ENCODE results near the gene STX16.

Gene STX16

DNA sequence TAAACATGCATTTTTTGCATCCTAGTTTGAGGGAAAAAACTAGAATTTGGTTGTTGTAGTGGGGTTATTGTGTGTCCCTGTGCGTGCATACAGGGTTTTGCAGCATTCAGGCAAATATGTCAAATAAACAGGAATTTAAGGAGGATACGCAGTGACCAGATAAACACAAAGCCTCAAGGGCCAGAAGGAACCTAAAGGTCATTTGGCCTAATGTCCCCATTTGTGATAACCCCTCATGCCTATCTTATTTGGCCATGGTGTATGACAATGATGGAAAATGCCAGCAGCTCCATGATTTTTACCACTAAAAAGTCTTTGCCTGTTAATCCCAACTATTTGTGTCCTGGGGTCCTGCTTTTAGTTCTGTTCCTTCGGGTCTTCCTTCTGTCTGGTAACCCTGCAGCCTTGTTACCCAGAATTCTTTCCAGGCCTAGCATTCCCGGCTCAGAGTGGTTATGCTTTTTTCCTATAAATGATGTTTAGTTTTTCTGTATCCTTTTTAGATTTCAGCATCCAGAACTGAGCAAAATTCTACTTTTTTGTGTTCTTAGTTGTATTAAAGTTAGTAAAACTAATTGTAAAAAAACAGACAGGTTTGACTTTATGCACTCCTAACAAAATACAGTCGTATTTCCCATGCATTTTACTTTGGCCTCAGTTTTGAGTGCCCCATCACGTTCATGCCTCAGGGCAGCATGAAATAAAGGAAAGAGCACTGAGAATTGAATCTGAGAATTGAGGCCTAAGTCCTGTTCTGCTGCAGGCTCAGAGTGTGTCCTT lies 4.4 kb downstream of the STX16 start:
- no peak for DNase-seq (ENCODE audit: low read depth)

DNA sequence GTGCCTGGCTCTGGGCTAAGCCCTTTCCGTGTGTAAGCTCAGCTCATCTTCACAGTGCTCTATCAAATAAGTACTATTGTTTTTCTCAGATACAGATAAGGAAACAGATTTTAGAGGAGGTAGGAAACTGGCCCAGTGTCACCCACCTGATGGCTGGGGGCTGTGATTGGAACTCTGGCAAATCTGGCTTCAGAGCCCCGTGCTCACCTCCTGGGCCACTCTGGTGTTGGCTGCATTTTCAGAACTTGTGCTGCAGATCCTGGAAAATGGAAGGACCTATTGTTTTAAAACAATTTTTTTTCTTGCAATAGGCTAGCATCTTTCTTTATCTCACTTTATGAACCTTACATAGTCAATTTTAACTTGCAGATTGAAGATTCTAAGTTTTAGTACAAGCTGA lies 5.7 kb downstream of the STX16 start:
- DNase-seq (ENCODE audit: low read depth): no peak

DNA sequence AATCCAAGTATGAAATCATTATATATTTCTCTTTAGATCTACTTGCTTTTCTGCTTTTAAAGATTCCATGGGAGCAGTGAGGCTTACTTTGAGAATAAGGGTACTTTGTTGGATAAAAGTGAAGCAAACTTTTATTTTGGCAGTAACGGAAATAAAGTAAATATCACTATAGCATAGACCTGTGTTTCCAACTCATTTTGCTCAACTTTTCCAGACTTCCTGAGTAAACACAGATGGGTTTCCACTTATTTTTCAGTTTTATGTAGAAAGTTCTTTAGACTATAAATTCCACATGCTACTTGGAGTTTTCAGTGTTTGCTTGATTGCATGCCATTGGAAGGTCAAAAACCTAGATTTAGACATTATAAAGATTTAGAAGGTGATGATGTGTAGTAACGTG lies 6.2 kb downstream of the STX16 start:
- no peak for DNase-seq (ENCODE audit: low read depth)

DNA sequence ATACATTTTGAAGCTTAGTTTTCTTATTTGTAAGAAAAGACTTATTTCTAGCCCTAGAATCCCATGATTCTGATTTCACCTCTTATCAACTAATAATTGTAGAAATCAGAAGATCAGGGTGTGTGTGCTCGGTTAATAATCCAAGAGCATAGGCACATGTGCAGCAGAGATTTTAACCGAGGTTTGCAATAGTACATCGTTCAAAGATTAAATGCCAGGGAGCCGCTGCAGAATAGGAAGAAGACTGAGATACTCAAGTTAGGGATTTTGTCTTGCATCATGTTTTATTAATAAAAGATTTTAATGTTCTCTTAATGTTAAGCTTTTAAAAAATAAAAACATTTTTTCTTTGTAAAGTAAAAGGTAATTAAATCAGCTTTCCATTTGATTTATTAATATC lies 6.9 kb downstream of the STX16 start:
- DNase-seq (ENCODE audit: low read depth): no peak

DNA sequence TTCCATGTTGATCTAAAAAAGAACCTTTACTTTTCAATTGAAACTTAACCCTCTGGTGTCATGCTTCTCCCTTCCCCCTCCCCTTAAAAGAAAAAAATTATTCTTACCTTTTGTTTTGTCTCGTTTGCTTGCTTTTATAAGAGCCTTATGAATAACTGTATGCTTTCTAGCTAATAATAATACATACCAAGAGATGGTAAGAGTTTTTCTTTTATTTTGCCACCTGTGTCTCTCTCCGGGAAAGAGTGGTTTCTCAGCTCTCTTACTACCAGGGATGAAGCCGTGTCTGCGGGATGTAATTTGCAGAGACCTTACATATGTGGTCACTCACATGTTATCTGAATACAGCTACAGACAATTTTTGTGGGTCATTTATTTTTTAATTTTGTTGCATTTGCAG lies 7.7 kb downstream of the STX16 start:
- DNase-seq (ENCODE audit: low read depth): no peak

DNA sequence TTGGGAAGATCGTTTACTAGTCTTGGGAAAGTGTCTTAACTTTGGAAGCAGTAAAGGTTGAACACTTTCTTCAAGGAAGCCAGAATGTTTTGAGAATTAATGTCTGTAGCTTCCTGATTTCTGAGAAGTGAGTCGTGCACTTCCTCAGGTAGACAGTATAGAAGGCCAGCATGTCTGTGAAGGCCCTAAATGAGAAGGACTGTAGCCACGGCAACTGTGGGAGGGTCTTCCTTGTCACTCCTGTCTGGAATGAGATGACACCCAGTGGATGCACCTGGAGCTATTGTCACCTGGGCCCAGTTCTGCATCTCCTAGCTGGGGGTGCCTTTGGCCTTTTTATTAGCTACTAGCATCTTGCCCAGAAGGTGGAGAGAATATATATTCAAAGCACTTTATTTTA lies 8.8 kb downstream of the STX16 start:
- no peak for DNase-seq (ENCODE audit: low read depth)

DNA sequence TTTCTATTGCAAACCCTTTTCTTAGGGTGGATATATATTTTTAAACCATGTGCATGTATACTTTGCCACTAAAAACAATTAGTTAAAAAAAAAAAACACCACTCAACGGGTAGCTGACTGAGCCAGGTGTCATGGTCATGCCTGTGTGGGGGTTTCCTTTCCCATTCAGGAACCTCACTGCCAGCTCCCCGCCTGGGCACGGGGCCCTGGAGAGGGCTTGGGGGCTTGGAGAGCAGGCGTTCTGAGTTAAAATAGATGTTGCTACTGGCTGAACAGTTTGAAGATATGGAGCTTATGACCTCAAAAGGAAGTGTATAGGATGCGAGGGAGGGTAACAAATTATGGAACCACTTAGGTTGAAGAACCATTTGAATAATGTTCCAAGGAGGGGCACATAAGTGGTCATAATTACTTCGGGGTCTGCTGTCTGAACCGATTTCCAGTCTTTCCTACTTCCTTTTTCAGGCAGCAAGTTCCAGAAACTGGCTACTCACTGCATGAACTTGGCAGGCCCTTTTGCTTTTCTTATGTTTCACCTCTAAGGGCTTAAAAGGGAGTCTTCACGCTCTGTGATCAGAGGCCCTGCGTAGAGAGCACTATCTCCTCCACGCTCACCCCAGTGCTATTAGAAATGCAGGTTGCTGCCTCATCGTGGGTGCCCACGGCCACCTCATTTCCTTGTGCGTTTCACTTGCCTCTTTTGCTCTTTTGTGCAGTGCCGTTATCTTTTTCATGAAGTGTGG lies 9.9 kb downstream of the STX16 start:
- DNase-seq (ENCODE audit: low read depth): no peak

DNA sequence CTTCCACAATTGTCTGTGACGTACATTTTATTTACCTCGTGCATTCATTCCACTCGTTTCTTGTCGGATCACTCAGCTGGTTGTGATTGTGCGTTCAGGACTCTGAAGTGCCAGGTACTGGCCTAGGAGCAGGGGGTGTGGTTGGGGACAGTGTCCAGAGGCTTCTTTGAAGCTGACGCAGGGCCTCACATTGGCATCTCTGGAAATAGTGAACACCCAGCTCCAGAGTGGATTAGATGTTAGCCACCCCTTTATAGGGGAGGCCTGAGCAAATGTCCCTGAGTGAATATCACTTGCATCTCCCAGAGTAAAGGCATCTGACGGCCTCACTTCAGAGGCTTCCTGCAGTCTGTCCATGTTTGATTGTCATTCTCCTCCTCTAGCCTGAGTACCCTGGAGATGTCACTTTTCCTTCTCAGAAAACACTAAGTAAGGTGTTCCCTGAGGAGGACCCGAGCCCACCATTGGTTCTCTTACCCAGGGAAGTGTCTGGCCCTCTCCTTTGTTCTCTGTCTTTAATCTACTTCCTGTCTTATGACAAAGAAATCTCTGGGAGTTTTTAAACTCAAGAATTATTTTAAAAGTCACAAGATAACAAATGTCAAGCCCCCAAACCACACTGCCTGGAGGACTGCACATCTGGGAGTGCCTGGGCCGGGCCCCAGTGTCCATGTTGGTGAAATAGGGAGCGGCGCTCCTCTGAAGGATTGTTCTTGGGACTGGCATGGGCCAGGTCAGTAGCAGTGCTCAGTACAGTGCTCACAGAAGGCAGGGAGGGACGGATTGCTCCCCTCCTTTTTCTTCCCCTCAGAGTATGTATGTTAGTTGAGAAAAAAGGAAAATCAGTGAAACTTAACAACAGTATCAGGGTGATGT lies 10.8 kb downstream of the STX16 start:
- no peak for DNase-seq (ENCODE audit: low read depth)

DNA sequence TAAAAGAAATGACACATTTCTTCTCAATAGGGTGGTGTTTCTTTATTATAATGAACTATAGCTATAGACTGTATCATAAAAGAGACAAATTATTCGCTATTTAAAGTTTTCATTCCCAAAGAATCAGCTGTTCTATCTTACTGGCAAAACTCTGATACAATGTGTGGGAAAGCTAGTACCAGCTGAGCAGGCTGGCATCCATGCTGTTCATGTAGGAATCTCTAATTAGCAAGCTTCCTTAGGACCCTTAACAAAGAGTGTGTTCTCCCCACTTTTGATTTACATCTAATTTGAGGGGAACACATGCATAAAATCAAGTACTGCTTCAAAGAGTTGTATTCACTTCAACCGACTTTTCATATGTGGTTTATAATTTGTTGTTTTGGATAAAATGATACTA lies 13.2 kb downstream of the STX16 start:
- DNase-seq (ENCODE audit: low read depth): no peak

DNA sequence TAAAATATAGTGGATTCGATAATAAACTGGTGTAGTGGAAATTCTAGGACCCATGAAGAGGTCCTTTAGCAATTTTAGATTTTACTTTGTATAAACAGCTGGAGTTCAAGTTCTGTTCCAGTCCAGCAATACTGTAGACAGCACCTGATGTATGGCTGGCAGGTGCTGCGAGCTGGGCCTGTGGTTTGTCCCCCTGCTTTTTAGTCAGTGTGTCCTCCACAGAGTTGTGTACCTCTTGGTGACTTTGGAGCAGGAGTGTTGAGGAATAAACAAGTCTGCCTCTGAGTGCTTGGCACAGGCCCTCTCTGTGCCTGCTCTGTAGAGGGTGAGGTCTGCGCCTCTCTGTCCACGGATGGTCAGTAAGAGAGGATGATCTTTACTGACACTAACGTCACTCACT lies 13.8 kb downstream of the STX16 start:
- DNase-seq (ENCODE audit: low read depth): no peak

DNA sequence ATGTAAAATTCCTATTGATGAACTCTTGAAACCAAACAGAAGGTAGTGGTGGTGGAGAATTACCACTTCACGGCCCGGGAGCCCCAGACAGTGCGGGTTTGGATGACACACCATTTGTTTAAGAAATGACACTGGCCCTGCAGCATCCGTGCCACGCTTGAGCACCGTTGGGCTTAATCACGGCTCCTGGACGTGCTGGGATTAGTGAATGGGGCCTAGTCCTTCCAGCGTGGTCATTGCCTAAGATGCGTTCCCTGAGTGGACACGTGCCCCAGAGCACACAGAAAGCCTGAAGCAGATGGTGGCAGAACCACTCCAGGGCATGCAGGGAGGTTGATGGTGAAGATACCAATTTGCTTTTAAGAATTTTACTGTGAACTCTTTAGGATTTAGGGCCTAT lies 14.5 kb downstream of the STX16 start:
- no peak for DNase-seq (ENCODE audit: low read depth)

DNA sequence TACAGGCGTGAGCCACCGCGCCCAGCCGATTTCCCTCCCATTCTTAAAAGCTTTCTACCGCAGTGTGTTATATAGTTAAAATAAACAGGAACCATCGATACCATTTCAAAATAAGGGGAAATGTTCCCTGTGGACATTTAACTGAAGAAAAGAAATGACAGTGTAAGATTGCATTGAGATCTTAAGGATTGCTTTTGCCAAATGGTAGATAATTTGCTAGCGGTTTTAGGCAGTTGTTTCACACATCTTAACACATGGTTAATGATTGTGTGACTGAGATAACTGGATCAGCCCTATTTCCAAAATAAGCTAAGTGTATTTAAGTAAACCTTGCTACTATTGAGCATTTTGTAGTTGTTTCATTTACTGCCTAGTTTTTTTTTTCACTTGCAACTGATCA lies 15.6 kb downstream of the STX16 start:
- no peak for DNase-seq (ENCODE audit: low read depth)

DNA sequence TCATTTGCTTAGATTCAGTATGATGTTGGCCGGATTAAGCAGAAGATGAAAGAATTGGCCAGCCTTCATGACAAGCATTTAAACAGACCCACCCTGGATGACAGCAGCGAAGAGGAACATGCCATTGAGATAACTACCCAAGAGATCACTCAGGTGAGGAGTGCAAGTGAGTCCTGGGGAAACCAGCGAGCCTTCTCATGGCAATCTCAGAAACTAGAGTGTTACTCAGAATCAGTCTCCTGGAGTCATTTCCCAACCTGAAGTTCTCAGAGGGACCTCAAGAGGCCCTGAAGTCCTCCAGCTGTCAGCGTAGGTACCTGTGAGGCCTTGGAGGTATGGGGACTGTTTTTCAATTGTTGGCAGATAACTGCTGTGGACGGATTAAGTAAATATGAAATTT lies 16.9 kb downstream of the STX16 start:
- DNase-seq (ENCODE audit: low read depth): no peak

DNA sequence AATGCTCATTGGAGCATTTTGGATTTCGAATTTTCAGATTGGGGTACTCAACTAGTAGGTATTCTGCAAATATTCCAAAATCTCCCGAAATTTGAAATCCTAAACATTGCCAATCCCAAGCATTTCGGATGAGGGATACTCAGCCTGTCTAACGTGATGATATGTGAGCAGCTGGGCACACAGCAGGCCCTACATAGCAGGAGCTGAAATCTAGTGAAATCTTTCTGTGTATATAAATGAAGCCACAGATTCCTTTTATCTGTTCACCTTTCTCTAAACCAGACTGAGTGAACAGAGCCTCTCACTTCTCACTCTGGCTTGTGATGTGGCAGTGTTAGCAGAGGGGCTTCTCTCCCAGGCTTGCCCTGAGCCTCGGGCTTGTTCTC lies 17.8 kb downstream of the STX16 start:
- DNase-seq (ENCODE audit: low read depth): no peak

DNA sequence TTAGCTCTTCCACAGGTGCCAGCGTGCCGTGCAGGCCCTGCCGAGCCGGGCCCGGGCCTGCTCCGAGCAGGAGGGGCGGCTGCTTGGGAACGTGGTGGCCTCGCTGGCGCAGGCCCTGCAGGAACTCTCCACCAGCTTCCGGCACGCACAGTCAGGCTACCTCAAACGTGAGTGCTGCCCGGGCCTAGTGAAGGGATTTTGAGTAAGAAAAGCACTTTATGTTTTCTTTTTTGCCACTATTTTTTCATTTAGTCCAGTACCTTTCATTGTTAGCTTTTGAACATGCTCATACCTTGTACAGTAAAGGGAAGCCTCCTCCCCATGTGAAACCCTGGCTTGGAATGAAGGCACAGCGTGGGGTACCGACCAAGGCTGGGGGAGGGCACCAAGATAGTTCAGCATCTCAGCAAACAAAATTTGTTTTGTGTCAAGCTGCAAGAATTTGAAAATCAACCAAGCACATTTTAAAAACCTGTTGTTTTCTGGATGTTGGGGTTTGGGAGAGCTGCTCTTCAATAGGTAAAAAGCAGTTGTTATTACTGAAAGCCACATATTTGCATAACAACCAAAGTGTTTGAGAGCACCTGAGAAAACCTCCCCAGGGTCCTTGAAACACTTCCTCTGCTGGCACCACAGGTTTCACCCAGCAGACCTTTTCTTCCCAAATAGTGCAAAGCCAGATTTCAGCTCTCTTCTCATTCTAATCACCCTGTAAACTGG lies 18.4 kb downstream of the STX16 start:
- DNase-seq (ENCODE audit: low read depth): no peak

DNA sequence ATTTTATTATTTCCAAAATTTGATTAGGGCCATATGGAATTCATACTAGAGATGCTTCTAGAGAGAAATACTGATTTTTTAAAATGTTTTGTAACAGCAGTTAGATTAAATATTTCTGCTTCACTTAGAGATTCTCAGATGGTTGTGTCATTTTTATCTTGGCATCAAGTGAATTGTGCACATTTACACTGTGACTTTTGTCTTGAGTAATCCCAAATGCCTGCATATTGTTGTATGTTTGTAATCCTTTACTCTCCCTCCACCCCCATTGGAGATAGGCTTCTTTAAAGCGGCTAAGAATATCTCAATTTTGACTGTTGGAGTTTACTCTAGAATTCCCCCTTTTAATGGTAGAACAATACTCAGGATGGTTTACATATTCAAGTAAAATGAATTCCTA lies 19.0 kb downstream of the STX16 start:
- no peak for DNase-seq (ENCODE audit: low read depth)

DNA sequence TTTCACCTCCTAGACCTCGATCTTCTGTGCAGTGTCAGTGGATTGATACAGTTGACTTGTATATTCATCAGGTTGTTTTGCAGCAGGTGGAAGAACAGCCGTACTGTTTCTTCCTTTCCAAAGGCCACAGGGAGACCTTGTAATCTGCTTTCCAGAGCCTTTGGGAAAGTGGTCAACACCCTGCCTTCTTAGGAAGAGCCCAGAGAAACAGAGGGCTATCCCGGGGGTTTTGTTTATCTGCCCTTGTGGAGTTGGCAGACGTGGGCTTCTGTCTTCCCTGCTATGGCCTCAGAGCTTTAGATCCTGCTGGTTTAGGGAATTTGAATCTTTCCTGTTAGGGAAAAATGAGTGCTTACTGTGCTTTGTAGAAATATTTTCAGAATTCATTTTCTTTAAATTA lies 19.6 kb downstream of the STX16 start:
- no peak for DNase-seq (ENCODE audit: low read depth)

DNA sequence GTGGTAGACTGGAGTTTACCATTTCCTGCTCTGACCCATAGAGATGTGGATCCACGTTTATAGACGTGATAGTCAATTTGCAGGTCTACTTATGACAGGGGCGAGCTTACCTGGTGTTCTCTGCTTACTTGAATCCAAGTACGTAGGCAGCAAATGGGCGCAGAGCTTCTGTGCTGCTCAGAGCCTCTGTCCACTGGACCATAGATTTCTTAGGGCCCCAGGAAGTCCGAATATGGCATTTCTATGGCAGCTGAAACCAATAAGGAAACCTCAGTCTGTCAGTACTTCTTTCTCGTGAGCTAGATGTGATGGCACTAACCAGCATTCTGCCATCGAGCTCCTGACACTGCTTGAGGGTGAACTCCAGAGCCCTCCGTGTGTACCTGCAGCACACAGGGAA lies 22.0 kb downstream of the STX16 start:
- DNase-seq (ENCODE audit: low read depth): no peak

DNA sequence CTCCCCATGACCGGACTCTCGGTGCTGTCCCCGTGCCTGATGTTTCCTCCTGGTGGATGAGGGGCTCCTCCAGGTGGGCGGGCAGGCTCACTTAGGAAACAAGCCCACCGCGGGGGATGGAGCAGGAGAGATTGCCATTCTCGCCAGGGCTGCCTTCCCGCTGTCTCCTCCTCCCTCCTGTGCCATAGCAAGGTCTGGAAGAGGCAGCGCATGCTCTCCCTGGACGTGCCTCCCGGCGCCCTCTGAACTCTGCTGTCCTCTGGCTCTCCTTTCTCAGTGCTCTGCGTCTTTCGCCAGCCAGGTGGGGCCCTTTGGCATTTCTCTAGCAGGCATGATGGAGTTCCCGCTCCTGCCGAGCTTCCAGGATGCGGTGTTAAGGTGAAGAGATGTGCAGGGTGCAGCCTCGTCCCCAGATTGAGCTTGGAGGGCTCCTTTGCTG lies 24.1 kb downstream of the STX16 start:
- no peak for DNase-seq (ENCODE audit: low read depth)

DNA sequence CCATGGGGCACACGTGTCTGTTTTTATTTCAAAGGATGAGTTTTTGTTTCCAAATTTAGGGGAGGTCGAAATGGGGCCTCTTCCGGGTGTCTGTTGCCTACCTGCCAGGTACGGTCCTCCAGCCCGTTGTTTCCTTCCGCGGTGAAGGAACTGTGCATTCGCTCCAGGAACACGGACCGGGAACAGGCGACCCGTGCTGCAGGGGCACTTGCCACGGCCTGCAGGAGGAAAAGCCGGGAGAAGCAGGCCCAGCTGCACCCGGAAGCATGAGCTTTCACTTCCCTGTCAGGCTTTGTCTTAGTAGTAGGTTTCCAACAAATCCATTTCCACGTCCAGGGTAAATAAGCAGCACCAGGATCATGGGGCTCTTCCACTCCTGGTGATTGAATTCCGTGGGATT lies 24.6 kb downstream of the STX16 start:
- DNase-seq (ENCODE audit: low read depth): no peak

DNA sequence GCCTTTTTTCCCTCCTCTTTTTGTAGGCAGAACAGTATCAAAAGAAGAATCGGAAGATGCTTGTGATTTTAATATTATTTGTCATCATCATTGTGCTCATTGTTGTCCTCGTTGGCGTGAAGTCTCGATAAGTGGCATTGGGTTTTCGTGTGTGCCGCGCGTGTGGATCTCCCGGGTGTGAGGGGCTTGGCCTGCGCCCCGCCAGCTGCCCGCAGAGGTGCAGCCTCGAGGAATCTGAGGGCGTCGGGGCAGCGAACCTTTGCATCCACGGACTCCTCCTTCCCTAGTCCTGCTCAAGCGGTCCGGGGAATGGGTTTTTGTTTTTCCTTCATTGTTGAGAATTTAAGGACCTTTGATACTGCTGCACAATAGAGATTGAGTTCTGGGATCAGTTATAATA lies 25.1 kb downstream of the STX16 start:
- DNase-seq (ENCODE audit: low read depth): no peak

DNA sequence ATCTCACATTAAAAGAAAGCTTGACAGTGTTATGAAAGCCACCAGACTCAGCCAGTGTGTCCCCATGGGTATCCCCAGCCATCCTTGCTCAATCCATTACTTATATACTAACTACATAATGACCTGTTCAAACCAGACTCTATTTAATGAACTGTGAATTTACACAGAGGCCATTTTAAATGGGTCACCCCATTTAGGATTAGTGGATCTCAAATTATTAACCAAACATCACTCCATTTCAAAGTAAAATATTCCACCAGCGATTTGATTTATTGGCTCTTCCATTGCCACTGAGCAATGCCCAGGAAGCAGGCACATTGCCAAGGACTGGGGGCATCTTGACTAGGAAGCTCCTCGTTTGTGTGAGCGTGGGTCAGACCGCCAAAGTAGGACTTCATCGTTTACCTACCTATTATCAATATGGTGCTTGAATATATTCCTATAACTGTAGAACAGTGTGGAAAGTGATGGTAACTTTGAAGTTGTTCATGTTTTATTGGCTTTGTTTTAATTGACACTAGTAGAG lies 26.1 kb downstream of the STX16 start:
- DNase-seq (ENCODE audit: low read depth): no peak

Data from stimulated activated CD8-positive, alpha-beta memory T cell treated with anti-CD3 and anti-CD28 coated beads, Interleukin-12 subunit alpha, Interleukin-12 subunit beta, amount 100 ng/mL, for 4 hours (primary cell).